ENCODE data around the gene SIGLEC15.

SIGLEC15 gene

DNA sequence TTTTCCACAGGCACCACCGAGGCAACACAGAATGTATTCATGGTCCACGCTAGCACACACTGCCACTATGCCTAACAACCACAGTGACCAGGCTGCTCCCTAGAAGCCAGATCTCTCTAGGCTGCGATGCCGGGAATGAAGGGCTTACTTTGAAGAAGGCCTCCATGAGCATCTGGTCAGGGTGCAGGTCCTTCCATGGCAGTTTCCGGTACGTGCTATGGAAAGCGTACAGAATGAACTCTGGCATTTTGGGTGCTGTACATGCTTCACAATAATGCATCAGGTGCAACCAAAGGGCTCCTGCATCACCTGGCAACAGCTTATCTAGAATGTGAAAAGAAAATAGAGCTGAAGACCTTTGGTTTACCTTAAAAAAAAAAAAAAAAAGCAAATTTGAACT is 44.9 kb downstream of the SIGLEC15 start:
- no peak for TF ChIP-seq ZFX (IDR thresholded peaks at IDR 0.05)
- TF ChIP-seq, protein P1, sequence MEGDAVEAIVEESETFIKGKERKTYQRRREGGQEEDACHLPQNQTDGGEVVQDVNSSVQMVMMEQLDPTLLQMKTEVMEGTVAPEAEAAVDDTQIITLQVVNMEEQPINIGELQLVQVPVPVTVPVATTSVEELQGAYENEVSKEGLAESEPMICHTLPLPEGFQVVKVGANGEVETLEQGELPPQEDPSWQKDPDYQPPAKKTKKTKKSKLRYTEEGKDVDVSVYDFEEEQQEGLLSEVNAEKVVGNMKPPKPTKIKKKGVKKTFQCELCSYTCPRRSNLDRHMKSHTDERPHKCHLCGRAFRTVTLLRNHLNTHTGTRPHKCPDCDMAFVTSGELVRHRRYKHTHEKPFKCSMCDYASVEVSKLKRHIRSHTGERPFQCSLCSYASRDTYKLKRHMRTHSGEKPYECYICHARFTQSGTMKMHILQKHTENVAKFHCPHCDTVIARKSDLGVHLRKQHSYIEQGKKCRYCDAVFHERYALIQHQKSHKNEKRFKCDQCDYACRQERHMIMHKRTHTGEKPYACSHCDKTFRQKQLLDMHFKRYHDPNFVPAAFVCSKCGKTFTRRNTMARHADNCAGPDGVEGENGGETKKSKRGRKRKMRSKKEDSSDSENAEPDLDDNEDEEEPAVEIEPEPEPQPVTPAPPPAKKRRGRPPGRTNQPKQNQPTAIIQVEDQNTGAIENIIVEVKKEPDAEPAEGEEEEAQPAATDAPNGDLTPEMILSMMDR (conservative IDR thresholded peaks at IDR 0.05), result no peak
- H3K27ac ChIP-seq, result no peak overlapping the region

DNA sequence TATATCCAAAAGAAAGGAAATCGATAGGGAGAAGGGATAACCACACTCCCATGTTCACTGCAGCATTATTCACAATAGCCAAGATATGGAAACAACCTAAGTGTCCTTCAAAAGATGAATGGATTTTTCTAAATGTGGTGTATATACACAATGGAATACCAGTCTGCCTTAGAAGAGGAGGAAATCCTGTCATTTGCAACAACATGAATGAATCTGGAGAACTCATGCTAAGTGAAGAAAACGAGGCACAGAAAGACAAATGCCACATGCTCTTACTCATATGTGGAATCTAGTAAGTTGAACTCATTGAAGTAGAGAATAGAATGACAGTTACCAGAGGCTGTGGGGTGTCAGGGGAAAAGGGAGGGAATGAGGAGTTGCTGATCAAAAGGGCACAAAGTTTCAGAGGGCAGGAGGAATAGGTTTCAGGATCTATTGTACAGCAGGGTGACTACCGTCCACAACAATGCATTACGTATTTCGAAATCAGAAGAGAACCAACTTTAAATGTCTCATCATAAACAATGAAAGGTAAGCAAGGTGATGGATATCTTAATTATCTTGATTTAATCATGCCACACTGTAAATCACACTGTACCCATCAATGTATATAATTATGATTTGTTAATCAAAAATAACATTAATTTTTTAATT is 46.1 kb downstream of the SIGLEC15 start:
- no peak overlapping the region for H3K27ac ChIP-seq
- TF ChIP-seq ZFX (IDR thresholded peaks at IDR 0.05), result no peak
- TF ChIP-seq, protein P1 (conservative IDR thresholded peaks at IDR 0.05), result no peak

DNA sequence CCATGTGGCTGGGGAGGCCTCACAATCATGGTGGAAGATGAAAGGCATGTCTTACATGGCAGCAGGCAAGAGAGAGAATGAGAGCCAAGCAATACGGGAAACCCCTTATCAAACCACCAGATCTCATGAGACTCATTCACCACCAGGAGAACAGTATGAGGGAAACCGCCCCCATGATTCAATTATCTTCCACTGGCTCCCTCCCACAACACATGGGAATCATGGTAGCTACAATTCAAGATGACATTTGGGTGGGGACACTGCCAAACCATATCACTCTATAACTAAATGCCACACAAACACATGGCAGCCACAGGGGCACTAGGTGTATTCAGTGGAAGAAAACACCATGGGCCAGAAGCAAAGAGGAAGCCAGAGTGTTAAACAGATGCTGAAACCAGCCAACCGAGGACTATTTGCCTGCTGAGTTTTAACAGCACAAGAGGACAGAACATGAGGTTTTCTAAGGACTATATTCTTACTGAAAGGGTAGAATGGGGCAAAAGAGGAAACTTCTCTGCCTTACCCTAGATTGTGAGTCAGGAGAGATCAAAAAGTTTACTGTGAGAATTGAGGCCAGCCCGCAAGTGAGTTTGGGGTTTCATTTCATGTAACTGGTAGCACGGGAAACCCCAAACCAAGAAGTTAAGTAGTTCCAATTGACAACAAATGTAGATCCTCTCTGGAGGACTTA is 49.2 kb downstream of the SIGLEC15 start:
- no peak overlapping the region for H3K27ac ChIP-seq
- TF ChIP-seq ZFX (IDR thresholded peaks at IDR 0.05), result no peak
- TF ChIP-seq, protein P1 (conservative IDR thresholded peaks at IDR 0.05), result no peak

DNA sequence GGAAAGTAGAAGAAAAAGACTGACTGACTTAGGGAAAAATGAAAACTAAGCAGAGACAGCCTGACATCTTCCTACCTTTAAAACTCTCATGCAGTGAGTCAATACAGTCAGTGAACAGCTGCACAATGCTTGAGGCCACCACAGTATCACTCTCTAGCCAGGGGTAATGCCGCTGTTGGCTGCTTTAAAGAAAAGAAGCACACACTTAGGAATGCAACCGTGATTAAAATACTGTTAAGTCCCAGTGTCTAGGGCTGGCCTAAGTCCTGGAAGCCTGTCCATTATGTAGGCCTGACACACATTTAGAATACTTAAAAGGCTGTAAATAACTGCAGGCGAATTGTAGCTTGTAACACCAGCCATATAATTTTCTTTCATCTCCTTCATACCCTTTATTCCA is 50.7 kb downstream of the SIGLEC15 start:
- TF ChIP-seq, protein P1 (conservative IDR thresholded peaks at IDR 0.05), result no peak
- no peak for TF ChIP-seq ZFX (IDR thresholded peaks at IDR 0.05)
- no peak overlapping the region for H3K27ac ChIP-seq

DNA sequence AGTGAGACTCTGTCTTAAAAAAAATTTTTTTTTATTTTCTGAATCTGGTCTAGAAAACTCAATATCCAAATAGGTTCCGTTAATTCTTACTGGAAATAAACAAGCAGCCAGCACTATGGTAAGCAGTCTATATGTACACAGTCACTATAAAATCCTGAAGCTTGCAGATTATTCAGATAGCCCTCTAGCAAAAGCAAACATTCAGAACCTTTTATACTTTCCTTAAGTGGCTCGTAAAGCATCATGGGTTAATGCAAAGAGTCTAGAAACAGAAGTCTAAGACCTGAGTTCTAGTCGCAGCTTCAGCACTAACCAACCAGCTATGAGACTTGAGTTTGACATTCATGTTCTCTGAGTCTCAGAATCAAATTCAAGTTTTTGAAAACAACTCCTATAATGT is 51.9 kb downstream of the SIGLEC15 start:
- TF ChIP-seq, protein P1 (conservative IDR thresholded peaks at IDR 0.05), result no peak
- TF ChIP-seq ZFX (IDR thresholded peaks at IDR 0.05), result no peak
- no peak overlapping the region for H3K27ac ChIP-seq

DNA sequence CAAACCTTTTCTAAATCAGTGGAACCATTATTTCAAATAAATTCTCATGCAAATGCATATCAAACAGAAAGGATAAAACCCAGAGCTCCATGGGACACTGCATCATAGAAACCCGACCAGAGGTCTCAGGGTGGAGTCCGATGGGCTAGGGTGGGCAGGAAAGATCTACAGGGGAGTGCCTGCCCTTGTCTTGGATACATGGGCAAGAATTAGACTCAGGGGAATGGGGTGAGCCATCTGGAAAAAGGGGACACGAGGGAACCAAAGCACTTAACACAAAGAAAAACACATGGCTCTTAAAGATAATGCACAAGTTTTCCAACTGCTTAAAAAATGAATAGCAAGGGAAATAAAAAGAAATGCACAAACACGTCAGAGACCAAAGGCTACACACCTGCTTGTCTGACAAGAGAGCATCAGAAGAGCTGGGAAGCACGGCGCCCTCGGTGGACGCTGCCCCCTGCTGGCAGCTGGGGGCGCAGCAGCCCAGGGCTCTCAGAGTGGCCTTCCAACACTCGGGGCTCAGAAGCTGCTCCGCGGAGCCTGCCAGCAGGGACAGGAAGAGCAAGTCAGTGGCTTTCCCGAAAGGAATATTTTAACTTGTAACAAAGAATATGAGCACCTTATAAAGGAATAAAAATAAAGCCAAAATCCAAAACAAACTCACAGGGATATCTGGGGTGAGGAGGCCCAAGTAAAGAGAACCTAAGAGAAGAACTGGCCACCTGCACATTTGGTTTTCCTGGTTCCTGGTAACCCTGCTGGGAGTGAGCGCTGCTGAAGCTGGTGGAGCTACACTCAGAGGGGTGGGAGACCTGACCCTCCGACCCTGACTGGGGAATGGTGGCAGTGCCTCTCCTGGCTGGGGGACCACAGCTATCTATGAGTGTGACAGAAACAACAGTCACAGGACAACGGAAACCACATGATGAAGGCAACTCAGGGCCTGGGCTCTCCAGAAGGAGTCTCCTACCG is 54.5 kb downstream of the SIGLEC15 start:
- TF ChIP-seq ZFX (IDR thresholded peaks at IDR 0.05), result no peak
- TF ChIP-seq, protein P1 (conservative IDR thresholded peaks at IDR 0.05), result peak; percentile 98
- no peak overlapping the region for H3K27ac ChIP-seq
